GM20000 (cell line): Measurements from ENCODE around the gene ANKRD63.

ENCODE experiments used
- DNase-seq: peaks from one replicate; pipeline ENCODE4 v3.0.0; 2012; ENCODE audit warnings: low spot score
- CTCF ChIP-seq: IDR thresholded peaks from 2 replicates; pipeline ENCODE4 v1.5.1; 2012; ENCODE audit warnings: mild to moderate bottlenecking, control low read depth; ENCODE audit errors: extremely low read depth, missing control alignments

The ANKRD63 gene

GRCh38 chr15:40259021-40259420 is 23.8 kb downstream of the ANKRD63 start:
- DNase-seq, result no peak
- no peak for TF ChIP-seq CTCF

- TF ChIP-seq CTCF, result no peak
- DNase-seq, result no peak
These were observed 24.3 kb downstream of the ANKRD63 start for GRCh38 chr15:40258544-40258943.

- no peak for DNase-seq
- no peak for TF ChIP-seq CTCF
These were observed 25.0 kb downstream of the ANKRD63 start for GRCh38 chr15:40257656-40258450.

- no peak for DNase-seq
- TF ChIP-seq CTCF, result no peak
These were observed 26.1 kb downstream of the ANKRD63 start for GRCh38 chr15:40256638-40257235.

GRCh38 chr15:40255033-40255432 is 27.8 kb downstream of the ANKRD63 start:
- no peak for TF ChIP-seq CTCF
- DNase-seq, result no peak

GRCh38 chr15:40254452-40254851 is 28.4 kb downstream of the ANKRD63 start:
- no peak for DNase-seq
- TF ChIP-seq CTCF, result no peak

- no peak for TF ChIP-seq CTCF
- DNase-seq, result no peak
These were observed 29.6 kb downstream of the ANKRD63 start for GRCh38 chr15:40253167-40253790.
